NCI-H128 (cell line): ENCODE measurements around the gene DLG3.
A peak's percentile ranks its signal among the peaks of the same experiment; 100 is the strongest.

ENCODE experiments used
- DNase-seq: peaks from one replicate; lab custom pipeline; 2025; ENCODE audit not compliant: unreplicated experiment; lab: John Stamatoyannopoulos, UW

Gene DLG3

DNA sequence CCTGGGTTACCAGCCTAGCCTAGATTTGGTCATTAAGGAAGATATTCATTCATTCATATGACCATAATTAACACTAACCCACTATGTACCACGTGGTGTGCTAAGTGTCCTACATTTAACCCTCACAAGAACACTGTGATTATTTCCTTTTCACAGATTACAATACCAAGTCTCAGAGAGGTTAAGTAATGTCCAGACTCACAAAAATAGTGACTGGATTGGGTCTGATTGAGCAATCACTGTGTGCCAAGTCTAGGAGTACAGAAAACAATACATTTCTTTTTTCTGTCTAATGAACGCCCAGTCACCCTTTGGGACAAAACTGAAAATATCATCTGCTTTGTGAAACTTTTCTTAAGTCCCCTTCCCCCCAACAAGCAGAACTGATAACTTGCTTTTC lies 7.6 kb upstream of the DLG3 start:
- DNase-seq, result no peak

DNA sequence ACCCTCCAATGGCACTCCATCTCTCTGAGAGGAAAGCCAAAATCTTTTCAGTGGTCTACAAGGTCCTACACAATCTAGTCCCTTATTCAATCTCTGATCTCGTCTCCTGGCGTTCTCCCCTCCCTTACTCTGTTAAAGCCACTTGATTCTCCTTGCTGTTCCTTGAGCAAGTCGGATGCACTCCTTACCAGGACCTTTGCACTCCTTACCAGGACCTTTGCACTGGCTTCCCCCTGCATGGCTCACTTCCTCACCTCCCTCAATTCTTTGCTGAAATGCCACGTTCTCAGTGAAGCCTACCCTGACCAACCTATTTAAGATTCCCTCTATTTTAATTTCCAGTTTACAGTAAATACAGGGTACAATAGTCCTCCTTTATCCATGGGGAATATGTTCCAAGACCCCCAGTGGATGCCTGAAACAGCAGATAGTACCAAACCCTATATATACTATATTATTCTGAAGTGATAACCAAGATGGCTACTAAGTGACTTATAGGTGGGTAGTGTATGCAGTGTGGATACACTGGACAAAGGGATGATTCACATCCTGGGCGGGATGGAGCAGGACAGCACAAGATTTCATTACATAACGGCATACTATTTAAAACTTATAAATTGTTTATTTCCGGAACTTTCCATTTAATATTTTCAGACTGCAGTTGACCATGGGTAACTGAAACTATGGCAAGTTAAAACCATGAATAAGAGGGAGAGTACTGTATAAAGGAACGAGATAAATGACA lies 6.5 kb upstream of the DLG3 start:
- DNase-seq, result no peak

- no peak for DNase-seq
Observed at GRCh38 chrX:70439016-70439415, 5.6 kb upstream of the DLG3 start.

DNA sequence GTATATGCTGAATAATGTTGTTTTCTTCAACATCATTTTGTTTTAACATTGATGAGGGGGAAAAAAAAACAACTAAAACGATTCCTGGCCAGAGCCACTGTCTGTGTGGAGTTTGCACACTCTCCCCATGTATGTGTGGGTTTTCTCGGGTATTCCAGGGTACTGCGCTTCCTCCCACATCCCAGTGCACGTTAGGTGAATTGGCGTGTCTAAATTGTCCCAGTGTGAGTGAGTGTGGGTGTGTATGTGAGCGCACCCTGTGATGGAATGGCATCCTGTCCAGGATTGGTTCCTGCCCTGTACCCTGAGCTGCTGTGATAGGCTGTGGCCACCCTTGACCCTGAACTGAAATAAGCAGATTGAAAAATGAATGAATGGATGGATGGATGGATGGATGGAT lies 2.4 kb upstream of the DLG3 start:
- DNase-seq, result no peak

DNA sequence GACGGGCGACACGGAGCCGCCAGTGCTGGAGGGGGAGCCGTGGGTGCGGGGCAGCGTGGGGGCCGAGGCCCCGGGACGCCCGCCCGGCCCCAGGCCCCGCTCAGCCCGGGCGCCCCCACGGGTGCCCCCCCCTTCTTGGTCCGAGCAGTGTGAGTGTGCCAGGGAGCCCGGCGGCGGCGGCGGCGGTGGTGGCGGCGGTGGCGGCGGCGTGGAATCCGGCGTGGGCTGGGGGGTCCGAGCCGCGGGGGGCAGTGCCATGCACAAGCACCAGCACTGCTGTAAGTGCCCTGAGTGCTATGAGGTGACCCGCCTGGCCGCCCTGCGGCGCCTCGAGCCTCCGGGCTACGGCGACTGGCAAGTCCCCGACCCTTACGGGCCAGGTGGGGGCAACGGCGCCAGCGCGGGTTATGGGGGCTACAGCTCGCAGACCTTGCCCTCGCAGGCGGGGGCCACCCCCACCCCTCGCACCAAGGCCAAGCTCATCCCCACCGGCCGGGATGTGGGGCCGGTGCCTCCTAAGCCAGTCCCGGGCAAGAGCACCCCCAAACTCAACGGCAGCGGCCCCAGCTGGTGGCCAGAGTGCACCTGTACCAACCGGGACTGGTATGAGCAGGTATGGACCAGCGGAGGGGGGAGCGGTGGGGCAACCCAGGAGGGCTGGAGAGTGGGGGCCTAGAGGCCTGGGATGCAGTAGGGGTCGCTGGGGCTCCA lies 466 bp downstream of the DLG3 start:
- no peak for DNase-seq

GRCh38 chrX:70445951-70446350 lies 1.3 kb downstream of the DLG3 start:
- no peak for DNase-seq

GRCh38 chrX:70446380-70447350 lies 2.0 kb downstream of the DLG3 start:
- no peak for DNase-seq

- no peak for DNase-seq
Observed at GRCh38 chrX:70449457-70449966, 4.9 kb downstream of the DLG3 start.

GRCh38 chrX:70452143-70452733 lies 7.6 kb downstream of the DLG3 start:
- DNase-seq, result peak; percentile 10

DNA sequence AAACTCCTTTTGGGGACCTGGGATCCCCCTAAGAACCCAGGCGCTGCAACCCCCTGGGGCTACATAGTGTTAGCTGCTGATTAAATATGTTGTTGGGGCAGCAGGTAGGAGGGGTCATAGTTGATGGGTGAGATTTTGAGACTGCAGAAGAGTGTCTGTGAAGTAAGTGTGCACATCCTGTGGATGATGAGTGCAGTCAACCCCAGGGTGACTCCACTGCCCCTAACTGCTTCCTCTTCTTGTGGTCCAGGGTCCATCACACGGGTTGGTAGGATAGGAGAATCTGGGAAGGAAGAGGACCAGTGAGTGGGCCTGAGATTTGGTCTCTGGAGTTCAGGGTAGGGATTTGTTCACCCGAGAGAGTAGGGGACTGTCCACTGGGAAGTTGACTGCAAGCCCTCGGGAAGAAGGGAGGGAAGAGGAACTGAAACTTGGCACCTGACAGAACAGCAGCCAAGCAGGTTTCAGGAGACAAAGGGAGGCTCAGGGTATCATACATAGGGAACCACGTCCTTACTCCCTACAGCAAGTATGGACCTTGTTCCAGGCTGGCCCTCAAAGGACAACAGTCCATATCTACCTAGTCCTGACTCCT lies 8.5 kb downstream of the DLG3 start:
- DNase-seq, result no peak

- DNase-seq, result peak; percentile 85
Observed at GRCh38 chrX:70454441-70455365, 10.1 kb downstream of the DLG3 start.

GRCh38 chrX:70455366-70456202 lies 10.9 kb downstream of the DLG3 start:
- DNase-seq, result no peak

DNA sequence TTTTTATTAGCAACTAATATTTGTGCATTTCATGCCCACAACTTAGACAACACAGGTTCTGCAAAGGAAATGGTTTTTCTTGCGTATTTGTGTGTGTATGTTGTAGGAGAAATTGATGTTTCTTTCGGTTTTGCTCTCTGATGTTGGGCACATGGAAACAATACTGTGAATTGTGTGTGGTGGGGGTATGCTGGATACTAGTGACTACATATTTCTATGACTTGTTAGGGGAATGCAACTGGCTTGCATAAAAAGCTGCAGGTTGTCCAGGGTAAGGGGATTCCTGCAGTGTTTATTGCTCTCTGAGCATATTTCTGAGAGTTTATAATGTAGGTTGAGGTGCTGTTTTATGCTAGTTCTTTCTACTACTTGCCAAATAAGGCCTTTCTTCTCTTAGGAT lies 11.6 kb downstream of the DLG3 start:
- DNase-seq, result no peak

GRCh38 chrX:70461026-70461425 lies 16.4 kb downstream of the DLG3 start:
- DNase-seq, result no peak

DNA sequence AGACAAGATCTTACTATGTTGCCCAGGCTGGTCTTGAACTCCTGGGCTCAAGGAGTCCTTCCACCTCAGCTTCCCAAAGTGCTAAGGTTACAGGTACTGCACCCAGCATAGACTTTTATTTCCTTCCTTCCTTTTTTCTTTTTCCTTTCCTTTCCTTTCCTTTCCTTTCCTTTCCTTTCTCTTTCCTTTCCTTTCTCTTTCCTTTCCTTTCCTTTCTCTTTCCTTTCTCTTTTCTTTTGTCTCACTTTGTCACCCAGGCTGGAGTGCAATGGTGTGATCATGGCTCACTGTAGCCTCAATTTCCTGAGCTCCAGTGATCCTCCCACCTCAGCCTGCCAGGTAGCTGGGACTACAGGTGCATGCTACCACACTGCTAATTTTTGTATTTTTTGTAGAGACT lies 19.4 kb downstream of the DLG3 start:
- DNase-seq, result no peak

- no peak for DNase-seq
Observed at GRCh38 chrX:70466968-70467367, 22.3 kb downstream of the DLG3 start.

DNA sequence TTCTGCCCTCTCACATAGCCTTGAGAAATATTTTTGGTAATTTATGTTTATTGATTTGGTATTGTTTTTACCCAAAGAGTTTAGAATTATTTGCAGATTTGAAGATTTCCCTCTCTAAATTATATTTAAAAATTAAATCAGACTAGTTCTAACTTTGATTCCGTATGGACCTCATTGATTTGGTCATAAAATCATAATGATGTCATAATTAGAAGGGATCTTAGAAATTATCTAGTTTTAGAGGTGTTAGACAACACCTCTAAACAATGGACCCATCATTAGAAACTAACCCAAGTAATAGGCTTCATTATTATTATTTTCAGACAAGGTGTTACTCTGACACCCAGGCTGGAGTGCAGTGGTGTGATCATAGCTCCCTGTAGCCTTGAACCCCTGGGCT lies 24.1 kb downstream of the DLG3 start:
- no peak for DNase-seq

DNA sequence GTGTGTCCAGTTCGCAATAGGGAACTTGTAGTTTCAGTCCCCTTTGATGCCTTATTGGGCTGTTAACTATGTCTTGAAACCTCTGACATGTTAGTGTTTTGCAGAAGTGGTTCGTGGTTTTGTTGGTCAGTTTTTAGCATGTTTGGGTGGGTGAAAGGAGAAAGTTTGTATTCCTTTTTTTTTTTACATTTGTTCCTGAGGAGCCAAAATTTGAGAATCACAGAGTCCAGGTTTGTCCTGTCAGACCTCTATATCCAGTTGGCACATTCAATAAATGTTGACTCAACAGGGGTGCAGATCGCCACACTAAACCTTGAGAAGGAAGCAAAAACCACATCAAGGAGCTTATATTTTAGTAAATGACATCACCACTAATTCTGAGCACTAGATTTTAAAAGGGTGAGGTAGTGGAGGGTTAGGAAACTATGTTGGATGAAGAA lies 26.2 kb downstream of the DLG3 start:
- no peak for DNase-seq
